ENCODE measurements around the gene SHANK1. TPM values are rescaled to one million over a fixed set of nuclear protein-coding genes. Genes with fewer than 3 reads are reported as not detected.

SHANK1 gene
- total and polyA plus RNA-seq, 2 of the 13 experiments (the other 11 are each of a cell fraction or from before 2014, with no cell fraction given) = not detected

GRCh38 chr19:50713556-50714236, 5.9 kb downstream of the SHANK1 start:
- intact Hi-C loops (cut with micrococcal nuclease; ENCODE audit: unreplicated experiment) (no loop called here), in situ Hi-C loops (cut with HindIII; ENCODE audit: extremely low pct_ligation_motif_present, low pct_unique_long_range_greater_than_20kb) (no loop called here)
- H3K36me3 ChIP-seq (replicated peaks in 1 of 2; ENCODE audit: control insufficient read depth in 1 of 2, insufficient read depth in 2 of 2, low read length in 2 of 2) = no peaks in the 10 kb centered on the region
- no peak overlapping the region for H2AFZ ChIP-seq (ENCODE audit: low read length)
- H4K20me1 ChIP-seq (ENCODE audit: insufficient read depth, low read length) = no peaks in the 10 kb centered on the region
- ChIA-PET POLR2A (no interaction called here), CTCF (ENCODE audit: low intra/inter-chr PET ratio, low total read pairs) (no interaction called here)
- no peaks in the 10 kb centered on the region for H3K9me3 ChIP-seq (ENCODE audit: low read length)
- TF ChIP-seq, protein P1, sequence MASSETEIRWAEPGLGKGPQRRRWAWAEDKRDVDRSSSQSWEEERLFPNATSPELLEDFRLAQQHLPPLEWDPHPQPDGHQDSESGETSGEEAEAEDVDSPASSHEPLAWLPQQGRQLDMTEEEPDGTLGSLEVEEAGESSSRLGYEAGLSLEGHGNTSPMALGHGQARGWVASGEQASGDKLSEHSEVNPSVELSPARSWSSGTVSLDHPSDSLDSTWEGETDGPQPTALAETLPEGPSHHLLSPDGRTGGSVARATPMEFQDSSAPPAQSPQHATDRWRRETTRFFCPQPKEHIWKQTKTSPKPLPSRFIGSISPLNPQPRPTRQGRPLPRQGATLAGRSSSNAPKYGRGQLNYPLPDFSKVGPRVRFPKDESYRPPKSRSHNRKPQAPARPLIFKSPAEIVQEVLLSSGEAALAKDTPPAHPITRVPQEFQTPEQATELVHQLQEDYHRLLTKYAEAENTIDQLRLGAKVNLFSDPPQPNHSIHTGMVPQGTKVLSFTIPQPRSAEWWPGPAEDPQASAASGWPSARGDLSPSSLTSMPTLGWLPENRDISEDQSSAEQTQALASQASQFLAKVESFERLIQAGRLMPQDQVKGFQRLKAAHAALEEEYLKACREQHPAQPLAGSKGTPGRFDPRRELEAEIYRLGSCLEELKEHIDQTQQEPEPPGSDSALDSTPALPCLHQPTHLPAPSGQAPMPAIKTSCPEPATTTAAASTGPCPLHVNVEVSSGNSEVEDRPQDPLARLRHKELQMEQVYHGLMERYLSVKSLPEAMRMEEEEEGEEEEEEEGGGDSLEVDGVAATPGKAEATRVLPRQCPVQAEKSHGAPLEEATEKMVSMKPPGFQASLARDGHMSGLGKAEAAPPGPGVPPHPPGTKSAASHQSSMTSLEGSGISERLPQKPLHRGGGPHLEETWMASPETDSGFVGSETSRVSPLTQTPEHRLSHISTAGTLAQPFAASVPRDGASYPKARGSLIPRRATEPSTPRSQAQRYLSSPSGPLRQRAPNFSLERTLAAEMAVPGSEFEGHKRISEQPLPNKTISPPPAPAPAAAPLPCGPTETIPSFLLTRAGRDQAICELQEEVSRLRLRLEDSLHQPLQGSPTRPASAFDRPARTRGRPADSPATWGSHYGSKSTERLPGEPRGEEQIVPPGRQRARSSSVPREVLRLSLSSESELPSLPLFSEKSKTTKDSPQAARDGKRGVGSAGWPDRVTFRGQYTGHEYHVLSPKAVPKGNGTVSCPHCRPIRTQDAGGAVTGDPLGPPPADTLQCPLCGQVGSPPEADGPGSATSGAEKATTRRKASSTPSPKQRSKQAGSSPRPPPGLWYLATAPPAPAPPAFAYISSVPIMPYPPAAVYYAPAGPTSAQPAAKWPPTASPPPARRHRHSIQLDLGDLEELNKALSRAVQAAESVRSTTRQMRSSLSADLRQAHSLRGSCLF (CRISPR knock-in tag; IDR thresholded peaks at IDR 0.05; ENCODE audit: borderline replicate concordance) = no peak
- TF ChIP-seq, protein P2, sequence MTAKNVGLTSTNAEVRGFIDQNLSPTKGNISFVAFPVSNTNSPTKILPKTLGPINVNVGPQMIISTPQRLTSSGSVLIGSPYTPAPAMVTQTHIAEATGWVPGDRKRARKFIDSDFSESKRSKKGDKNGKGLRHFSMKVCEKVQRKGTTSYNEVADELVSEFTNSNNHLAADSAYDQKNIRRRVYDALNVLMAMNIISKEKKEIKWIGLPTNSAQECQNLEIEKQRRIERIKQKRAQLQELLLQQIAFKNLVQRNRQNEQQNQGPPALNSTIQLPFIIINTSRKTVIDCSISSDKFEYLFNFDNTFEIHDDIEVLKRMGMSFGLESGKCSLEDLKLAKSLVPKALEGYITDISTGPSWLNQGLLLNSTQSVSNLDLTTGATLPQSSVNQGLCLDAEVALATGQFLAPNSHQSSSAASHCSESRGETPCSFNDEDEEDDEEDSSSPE (CRISPR knock-in tag; IDR thresholded peaks at IDR 0.05) = no peak
- TF ChIP-seq SNAPC4 (CRISPR knock-in tag; IDR thresholded peaks at IDR 0.05) (no peak), FOXO4 (CRISPR knock-in tag; conservative IDR thresholded peaks at IDR 0.05) (no peak), HOXA9 (CRISPR knock-in tag; IDR thresholded peaks at IDR 0.05; ENCODE audit: borderline replicate concordance) (no peak)
- H3K4me2 ChIP-seq (ENCODE audit: low read depth, low read length) = no peak overlapping the region
- FAIRE-seq (no peak), ATAC-seq (no peak), DNase-seq (ENCODE audit: low spot score) (no peak)
- whole genome bisulfite sequencing (ENCODE audit: low lambda C conversion rate) = 38% methylated on average over 16 of the region's 22 CpGs
- peaks cover 9 to 49% of the 10 kb centered on the region in 2 experiments; a peak in 4 of 5 replicates for H3K27me3 ChIP-seq (ENCODE audit: control insufficient read depth in 1 of 2, insufficient read depth in 2 of 2, low read length in 2 of 2)
- no peaks in the 10 kb centered on the region for H3K4me1 ChIP-seq (ENCODE audit: insufficient read depth, low read length)
- no TSS peak for BruUV-seq (replicated peaks)
- no peak overlapping the region for H3K27ac ChIP-seq (ENCODE audit: extremely low read length, insufficient read depth, low read length)
- no peaks in the 10 kb centered on the region for H3K79me2 ChIP-seq (ENCODE audit: insufficient read depth, low read length)
- no peak overlapping the region for H3K4me3 ChIP-seq (replicated peaks in 1 of 3; ENCODE audit: insufficient read depth in 1 of 3, low read depth in 2 of 3, low read length in 3 of 3)
- no peak overlapping the region for H3K9ac ChIP-seq (ENCODE audit: insufficient read depth, low read depth, low read length)

Data from HepG2 (cell line).